Measurements from ENCODE around the gene STOM.

The STOM gene

GRCh38 chr9:121318631-121319382, 51.2 kb downstream of the STOM start:
- DNase-seq, result no peak

GRCh38 chr9:121317737-121318630, 52.1 kb downstream of the STOM start:
- DNase-seq, result no peak

GRCh38 chr9:121316852-121317373, 53.1 kb downstream of the STOM start:
- no peak for DNase-seq

GRCh38 chr9:121316378-121316777, 53.7 kb downstream of the STOM start:
- no peak for DNase-seq

- no peak for DNase-seq
Observed at GRCh38 chr9:121313458-121314152, 56.4 kb downstream of the STOM start.

- DNase-seq, result no peak
Observed at GRCh38 chr9:121312169-121312568, 57.9 kb downstream of the STOM start.

GRCh38 chr9:121310571-121310970, 59.5 kb downstream of the STOM start:
- DNase-seq, result no peak

GRCh38 chr9:121309833-121310425, 60.1 kb downstream of the STOM start:
- DNase-seq, result no peak

GRCh38 chr9:121309171-121309570, 60.9 kb downstream of the STOM start:
- DNase-seq, result no peak

GRCh38 chr9:121308765-121309164, 61.3 kb downstream of the STOM start:
- no peak for DNase-seq

- no peak for DNase-seq
Observed at GRCh38 chr9:121307976-121308375, 62.1 kb downstream of the STOM start.

- no peak for DNase-seq
Observed at GRCh38 chr9:121305269-121305994, 64.6 kb downstream of the STOM start.

- no peak for DNase-seq
Observed at GRCh38 chr9:121304707-121305106, 65.3 kb downstream of the STOM start.

- no peak for DNase-seq
Observed at GRCh38 chr9:121303456-121304451, 66.3 kb downstream of the STOM start.

GRCh38 chr9:121302786-121303185, 67.3 kb downstream of the STOM start:
- DNase-seq, result no peak

GRCh38 chr9:121302341-121302740, 67.7 kb downstream of the STOM start:
- no peak for DNase-seq

GRCh38 chr9:121301881-121302286, 68.2 kb downstream of the STOM start:
- DNase-seq, result no peak

GRCh38 chr9:121300283-121301119, 69.5 kb downstream of the STOM start:
- DNase-seq, result no peak

GRCh38 chr9:121299467-121300282, 70.4 kb downstream of the STOM start:
- peak; percentile 42 to 60 for DNase-seq

Data from Kasumi-1 (cell line).